Endodermal cell (in vitro differentiated cells): Measurements from ENCODE around the gene STOX2. TPM values are rescaled to one million over a fixed set of nuclear protein-coding genes. Genes with fewer than 3 reads are reported as not detected.

Experiments
- DNase-seq: peaks from one replicate; pipeline ENCODE4 v3.0.0-alpha.2; 2017
- H3K27ac ChIP-seq: 2 replicates; pipeline ENCODE4 v1.5.1; 2013; ENCODE audit warnings: mild to moderate bottlenecking, low read depth, low read length, moderate library complexity
- H3K27me3 ChIP-seq: 2 replicates; pipeline ENCODE4 v1.6.1; 2013; ENCODE audit warnings: mild to moderate bottlenecking, low read length, moderate library complexity; ENCODE audit not compliant: insufficient read depth, control insufficient read depth, poor library complexity, severe bottlenecking
- H3K36me3 ChIP-seq: 2 replicates; pipeline ENCODE4 v1.7.0; 2013; ENCODE audit warnings: mild to moderate bottlenecking, low read length, moderate library complexity; ENCODE audit not compliant: control insufficient read depth, insufficient read depth
- H3K4me1 ChIP-seq: one replicate; pipeline ENCODE4 v1.7.0; 2013; ENCODE audit warnings: low read length; ENCODE audit not compliant: control insufficient read depth, insufficient read depth
- H3K4me3 ChIP-seq: 2 replicates; pipeline ENCODE4 v1.5.1; 2013; ENCODE audit warnings: mild to moderate bottlenecking, low read length, moderate library complexity
- H3K9ac ChIP-seq: 2 replicates; pipeline ENCODE4 v1.6.1; 2013; ENCODE audit warnings: mild to moderate bottlenecking, low read length, moderate library complexity; ENCODE audit not compliant: poor library complexity, severe bottlenecking; ENCODE audit errors: extremely low read depth
- H3K9me3 ChIP-seq: 2 replicates; pipeline ENCODE4 v1.6.1; 2013; ENCODE audit warnings: mild to moderate bottlenecking, low read length, moderate library complexity; ENCODE audit not compliant: control insufficient read depth
- H3K27ac Mint-ChIP-seq: 2 replicates; pipeline ENCODE4 v1.8.0; 2020; ENCODE audit warnings: mixed read lengths
- H3K27me3 Mint-ChIP-seq: 2 replicates; pipeline ENCODE4 v1.8.0; 2021; ENCODE audit warnings: mild to moderate bottlenecking, mixed read lengths; ENCODE audit not compliant: insufficient read depth
- H3K36me3 Mint-ChIP-seq: 2 replicates; pipeline ENCODE4 v1.8.0; 2020; ENCODE audit warnings: low read depth, mixed read lengths
- H3K4me1 Mint-ChIP-seq: 2 replicates; pipeline ENCODE4 v1.8.0; 2020; ENCODE audit warnings: mixed read lengths
- H3K4me3 Mint-ChIP-seq: 2 replicates; pipeline ENCODE4 v1.8.0; 2020; ENCODE audit warnings: mild to moderate bottlenecking, moderate library complexity, mixed read lengths
- H3K9me3 Mint-ChIP-seq: 2 replicates; pipeline ENCODE4 v1.8.0; 2020; ENCODE audit warnings: mild to moderate bottlenecking, mixed read lengths
- CTCF ChIP-seq: fragments of 200-600 bp; sonication (generic); conservative IDR thresholded peaks from 2 replicates; pipeline ENCODE4 v1.5.0; 2021; ENCODE audit warnings: antibody characterized with exemption, mild to moderate bottlenecking
- WGBS, 2 experiments: methylation state at CpG; one replicate each; pipeline versions ENCODE4 v1.1.5 to v1.1.7; 2013; ENCODE audit warnings: missing lambda C conversion rate in 2 of 2, mixed read lengths in 1 of 2; ENCODE audit not compliant: insufficient coverage in 1 of 2, insufficient read length in 1 of 2; 5-methylcytosine and 5-hydroxymethylcytosine counted together
- total RNA-seq, 2 donors: library from RNA; stranded (reverse); fragmentation: NEBNext Ultra II Directional in 1 of 2; extraction: Animal tissue kit (Norgen Biotek cat#: 25700) in 1 of 2; gene quantifications; 2 replicates in 1 of 2; 3 replicates in 1 of 2; pipeline ENCODE4 v1.2.1, GENCODE V29; 2021

Gene STOX2
- total RNA-seq, 2 donors from 2014 or later = 8.5 to 13.1 TPM

GRCh38 chr4:183873409-183874185, 31.5 kb upstream of the STOX2 start:
- DNase-seq = no peak
- Histone ChIP-seq H3K36me3 (no peaks in the 10 kb centered on the region), H3K9me3 (no peaks in the 10 kb centered on the region), H3K9ac (no peak overlapping the region), H3K4me1 (no peaks in the 10 kb centered on the region), H3K27ac (no peak overlapping the region), H3K4me3 (no peak overlapping the region), H3K27me3 (no peaks in the 10 kb centered on the region)
- peaks cover 5% of the 10 kb centered on the region for H3K4me1 Mint-ChIP-seq
- no peak for TF ChIP-seq CTCF
- no peak overlapping the region for H3K4me3 Mint-ChIP-seq
- no peaks in the 10 kb centered on the region for H3K36me3 Mint-ChIP-seq
- no peaks in the 10 kb centered on the region for H3K9me3 Mint-ChIP-seq
- WGBS, 2 experiments = 89 to 92% methylated on average over 6 to 7 of the region's 7 CpGs
- H3K27me3 Mint-ChIP-seq = peaks cover 5% of the 10 kb centered on the region
- no peak overlapping the region for H3K27ac Mint-ChIP-seq

GRCh38 chr4:183875251-183875825, 29.8 kb upstream of the STOX2 start:
- no peak overlapping the region for H3K27ac ChIP-seq
- H3K9me3 ChIP-seq = no peaks in the 10 kb centered on the region
- H3K9ac ChIP-seq = no peak overlapping the region
- TF ChIP-seq CTCF = no peak
- peaks cover 14% of the 10 kb centered on the region for H3K4me1 Mint-ChIP-seq
- no peaks in the 10 kb centered on the region for H3K36me3 ChIP-seq
- no peak overlapping the region for H3K27ac Mint-ChIP-seq
- no peaks in the 10 kb centered on the region for H3K9me3 Mint-ChIP-seq
- H3K36me3 Mint-ChIP-seq = no peaks in the 10 kb centered on the region
- no peaks in the 10 kb centered on the region for H3K27me3 ChIP-seq
- no peaks in the 10 kb centered on the region for H3K4me1 ChIP-seq
- no peak overlapping the region for H3K4me3 ChIP-seq
- no peak for DNase-seq
- WGBS, 2 experiments = 93 to 100% methylated on average over 4 to 10 of the region's 10 CpGs
- peaks cover 5% of the 10 kb centered on the region for H3K27me3 Mint-ChIP-seq
- H3K4me3 Mint-ChIP-seq = no peak overlapping the region

- Mint-ChIP-seq H3K36me3 (no peaks in the 10 kb centered on the region), H3K4me3 (no peak overlapping the region), H3K27ac (no peak overlapping the region), H3K9me3 (no peaks in the 10 kb centered on the region), H3K27me3 (peaks cover 5% of the 10 kb centered on the region), H3K4me1 (peaks cover 14% of the 10 kb centered on the region)
- H3K27ac ChIP-seq = no peak overlapping the region
- H3K4me1 ChIP-seq = no peaks in the 10 kb centered on the region
- no peak overlapping the region for H3K9ac ChIP-seq
- no peak for DNase-seq
- no peaks in the 10 kb centered on the region for H3K36me3 ChIP-seq
- H3K9me3 ChIP-seq = no peaks in the 10 kb centered on the region
- no peak for TF ChIP-seq CTCF
- H3K27me3 ChIP-seq = no peaks in the 10 kb centered on the region
- H3K4me3 ChIP-seq = no peak overlapping the region
- 87 to 95% methylated on average over 12 to 18 of the region's 18 CpGs for WGBS, 2 experiments
Observed at GRCh38 chr4:183876268-183876934, 28.7 kb upstream of the STOX2 start.
